ENCODE data around the gene AMZ2.
"Not testable (repeated sequence)": the region's sequence is repeated elsewhere in the genome, so short reads cannot be mapped to it uniquely, and the experiment has no call there.

Gene AMZ2

GRCh38 chr17:68209191-68209900 is 38.5 kb upstream of the AMZ2 start:
- not testable (repeated sequence) for H2BK5ac ChIP-seq (ENCODE audit: low read depth, low read length, poor library complexity); H3K23ac ChIP-seq (ENCODE audit: low read length); H2BK12ac ChIP-seq (ENCODE audit: low read length); H4K12ac ChIP-seq (ENCODE audit: low read depth, low read length); H3K4me1 ChIP-seq (ENCODE audit: control insufficient read depth in 1 of 2, insufficient read depth in 2 of 2, low read length in 2 of 2); H2AK5ac ChIP-seq (ENCODE audit: low read length); H2BK120ac ChIP-seq (ENCODE audit: insufficient read depth, low read length, poor library complexity); H3K79me2 ChIP-seq (ENCODE audit: control insufficient read depth, insufficient read depth, low read length, poor library complexity); H3K4ac ChIP-seq (ENCODE audit: low read depth, low read length); H3K9ac ChIP-seq (ENCODE audit: low read length); H3K9me3 ChIP-seq (ENCODE audit: insufficient read depth, low read depth, low read length); H3K14ac ChIP-seq (ENCODE audit: low read length); H3K79me1 ChIP-seq (ENCODE audit: low read length); H3K4me2 ChIP-seq (ENCODE audit: low read length); H3K36me3 ChIP-seq (ENCODE audit: control insufficient read depth in 1 of 2, insufficient read depth in 2 of 2, low read length in 2 of 2); H3K27ac ChIP-seq (ENCODE audit: low read depth, low read length); H3K18ac ChIP-seq (ENCODE audit: low read length); H3K4me3 ChIP-seq (ENCODE audit: low read depth, low read length); H3K27me3 ChIP-seq (ENCODE audit: insufficient read depth, low read length); H4K8ac ChIP-seq (ENCODE audit: low read depth, low read length); H2AFZ ChIP-seq (ENCODE audit: insufficient read depth, low read length, poor library complexity); DNase-seq; H4K91ac ChIP-seq (ENCODE audit: low read depth, low read length)
- WGBS (ENCODE audit: extremely low coverage, insufficient coverage, insufficient read length): no CpG with 5 or more reads among the region's 13 CpGs

- no peak overlapping the region for H4K12ac ChIP-seq (ENCODE audit: low read depth, low read length)
- no peaks in the 10 kb centered on the region for H3K79me2 ChIP-seq (ENCODE audit: control insufficient read depth, insufficient read depth, low read length, poor library complexity)
- DNase-seq: no peak
- H3K4me2 ChIP-seq (ENCODE audit: low read length): no peak overlapping the region
- H3K18ac ChIP-seq (ENCODE audit: low read length): no peak overlapping the region
- no peak overlapping the region for H4K8ac ChIP-seq (ENCODE audit: low read depth, low read length)
- no peak overlapping the region for H4K91ac ChIP-seq (ENCODE audit: low read depth, low read length)
- H2BK5ac ChIP-seq (ENCODE audit: low read depth, low read length, poor library complexity): no peak overlapping the region
- no peak overlapping the region for H2AK5ac ChIP-seq (ENCODE audit: low read length)
- peaks cover 2 to 4% of the 10 kb centered on the region in 2 experiments for H3K36me3 ChIP-seq (ENCODE audit: control insufficient read depth in 1 of 2, insufficient read depth in 2 of 2, low read length in 2 of 2)
- H3K9ac ChIP-seq (ENCODE audit: low read length): no peak overlapping the region
- H3K14ac ChIP-seq (ENCODE audit: low read length): no peak overlapping the region
- H2BK12ac ChIP-seq (ENCODE audit: low read length): no peak overlapping the region
- no peaks in the 10 kb centered on the region for H3K4me1 ChIP-seq (ENCODE audit: control insufficient read depth in 1 of 2, insufficient read depth in 2 of 2, low read length in 2 of 2)
- H3K9me3 ChIP-seq (ENCODE audit: insufficient read depth, low read depth, low read length): peaks cover 2% of the 10 kb centered on the region
- H3K4me3 ChIP-seq (ENCODE audit: low read depth, low read length): no peak overlapping the region
- H3K27me3 ChIP-seq (ENCODE audit: insufficient read depth, low read length): no peaks in the 10 kb centered on the region
- no CpG with 5 or more reads among the region's 10 CpGs for WGBS (ENCODE audit: extremely low coverage, insufficient coverage, insufficient read length)
- peaks cover 2% of the 10 kb centered on the region for H3K79me1 ChIP-seq (ENCODE audit: low read length)
- H3K4ac ChIP-seq (ENCODE audit: low read depth, low read length): no peak overlapping the region
- no peak overlapping the region for H3K23ac ChIP-seq (ENCODE audit: low read length)
- no peak overlapping the region for H2AFZ ChIP-seq (ENCODE audit: insufficient read depth, low read length, poor library complexity)
- H3K27ac ChIP-seq (ENCODE audit: low read depth, low read length): no peak overlapping the region
- no peak overlapping the region for H2BK120ac ChIP-seq (ENCODE audit: insufficient read depth, low read length, poor library complexity)
Measured at GRCh38 chr17:68210570-68211315, 37.1 kb upstream of the AMZ2 start.

- not testable (repeated sequence) for H3K27ac ChIP-seq (ENCODE audit: low read depth, low read length); H3K36me3 ChIP-seq (ENCODE audit: control insufficient read depth in 1 of 2, insufficient read depth in 2 of 2, low read length in 2 of 2); H3K4ac ChIP-seq (ENCODE audit: low read depth, low read length); H4K91ac ChIP-seq (ENCODE audit: low read depth, low read length); H3K27me3 ChIP-seq (ENCODE audit: insufficient read depth, low read length); H3K4me3 ChIP-seq (ENCODE audit: low read depth, low read length); H2BK12ac ChIP-seq (ENCODE audit: low read length); H2AK5ac ChIP-seq (ENCODE audit: low read length); H3K79me1 ChIP-seq (ENCODE audit: low read length); H3K79me2 ChIP-seq (ENCODE audit: control insufficient read depth, insufficient read depth, low read length, poor library complexity); H3K9me3 ChIP-seq (ENCODE audit: insufficient read depth, low read depth, low read length); H2BK120ac ChIP-seq (ENCODE audit: insufficient read depth, low read length, poor library complexity); H2AFZ ChIP-seq (ENCODE audit: insufficient read depth, low read length, poor library complexity); H3K18ac ChIP-seq (ENCODE audit: low read length); H3K9ac ChIP-seq (ENCODE audit: low read length); H3K14ac ChIP-seq (ENCODE audit: low read length); H2BK5ac ChIP-seq (ENCODE audit: low read depth, low read length, poor library complexity); H3K23ac ChIP-seq (ENCODE audit: low read length); H4K12ac ChIP-seq (ENCODE audit: low read depth, low read length); H3K4me1 ChIP-seq (ENCODE audit: control insufficient read depth in 1 of 2, insufficient read depth in 2 of 2, low read length in 2 of 2); H4K8ac ChIP-seq (ENCODE audit: low read depth, low read length); H3K4me2 ChIP-seq (ENCODE audit: low read length); DNase-seq
- WGBS (ENCODE audit: extremely low coverage, insufficient coverage, insufficient read length): no CpG with 5 or more reads among the region's 11 CpGs
Measured at GRCh38 chr17:68213428-68214411, 34.1 kb upstream of the AMZ2 start.

- WGBS (ENCODE audit: extremely low coverage, insufficient coverage, insufficient read length): no CpG with 5 or more reads among the region's 5 CpGs
Measured at GRCh38 chr17:68215453-68215852, 32.4 kb upstream of the AMZ2 start.

More at GRCh38 chr17:68215453-68215852, 32.4 kb upstream of the AMZ2 start:
- H2AFZ ChIP-seq (ENCODE audit: insufficient read depth, low read length, poor library complexity); H3K27ac ChIP-seq (ENCODE audit: low read depth, low read length); H3K4me3 ChIP-seq (ENCODE audit: low read depth, low read length); H3K9ac ChIP-seq (ENCODE audit: low read length); H4K91ac ChIP-seq (ENCODE audit: low read depth, low read length); H3K36me3 ChIP-seq (ENCODE audit: control insufficient read depth in 1 of 2, insufficient read depth in 2 of 2, low read length in 2 of 2); H3K4me2 ChIP-seq (ENCODE audit: low read length); H3K79me1 ChIP-seq (ENCODE audit: low read length); H2AK5ac ChIP-seq (ENCODE audit: low read length); H3K27me3 ChIP-seq (ENCODE audit: insufficient read depth, low read length); H3K4ac ChIP-seq (ENCODE audit: low read depth, low read length); H3K18ac ChIP-seq (ENCODE audit: low read length); H3K9me3 ChIP-seq (ENCODE audit: insufficient read depth, low read depth, low read length); H3K23ac ChIP-seq (ENCODE audit: low read length); H2BK12ac ChIP-seq (ENCODE audit: low read length); H3K4me1 ChIP-seq (ENCODE audit: control insufficient read depth in 1 of 2, insufficient read depth in 2 of 2, low read length in 2 of 2); H2BK5ac ChIP-seq (ENCODE audit: low read depth, low read length, poor library complexity); H4K12ac ChIP-seq (ENCODE audit: low read depth, low read length); H3K79me2 ChIP-seq (ENCODE audit: control insufficient read depth, insufficient read depth, low read length, poor library complexity); H4K8ac ChIP-seq (ENCODE audit: low read depth, low read length); H2BK120ac ChIP-seq (ENCODE audit: insufficient read depth, low read length, poor library complexity); H3K14ac ChIP-seq (ENCODE audit: low read length); DNase-seq: not testable (repeated sequence)
